K562 (cell line): Measurements from ENCODE around the gene AFG1L. TPM values are rescaled to one million over a fixed set of nuclear protein-coding genes. Genes with fewer than 3 reads are reported as not detected.

Experiments
- BHLHE40 ChIP-seq: IDR thresholded peaks from 2 replicates; pipeline ENCODE4 v1.6.1; 2011; ENCODE audit warnings: low read length, improper control_type of control experiment
- CAMTA2 ChIP-seq: fragments of 250-450 bp; sonication (Bioruptor Pico); conservative IDR thresholded peaks from 2 replicates; pipeline ENCODE4 v1.5.1; 2022
- COPS2 ChIP-seq: fragments of 450-650 bp; conservative IDR thresholded peaks from 2 replicates; pipeline ENCODE4 v1.6.1; 2016; ENCODE audit warnings: mild to moderate bottlenecking, moderate library complexity
- CTBP1 ChIP-seq: fragments of 450-650 bp; IDR thresholded peaks from 2 replicates; pipeline ENCODE4 v1.6.1; 2016; ENCODE audit warnings: borderline replicate concordance
- CTCFL ChIP-seq: IDR thresholded peaks from 2 replicates; pipeline ENCODE4 v1.6.1; 2011; ENCODE audit warnings: borderline replicate concordance, low read depth, mild to moderate bottlenecking, moderate library complexity, low read length; ENCODE audit not compliant: insufficient read depth, poor library complexity, severe bottlenecking
- FOS ChIP-seq: IDR thresholded peaks from 3 replicates; pipeline ENCODE4 v1.6.1; 2011; ENCODE audit not compliant: insufficient read length; ENCODE audit errors: extremely low read depth
- GATA2 ChIP-seq: sonication (generic); formaldehyde crosslinking; IDR thresholded peaks from 2 replicates; pipeline ENCODE4 v1.4.0; 2020; ENCODE audit warnings: mild to moderate bottlenecking, missing genetic modification reagents
- GATAD2A ChIP-seq: fragments of 450-650 bp; IDR thresholded peaks from 2 replicates; pipeline ENCODE4 v1.6.1; 2017
- HMGN3 ChIP-seq: IDR thresholded peaks from 2 replicates; pipeline ENCODE4 v1.6.1; 2011; ENCODE audit warnings: borderline replicate concordance, low read depth, mild to moderate bottlenecking, mixed read lengths, low read length; ENCODE audit not compliant: insufficient read length; ENCODE audit errors: extremely low read depth
- MED1 ChIP-seq: sonication (generic); formaldehyde crosslinking; IDR thresholded peaks from 2 replicates; pipeline ENCODE4 v1.8.1; 2023; ENCODE audit warnings: missing genetic modification reagents, borderline replicate concordance
- MYC ChIP-seq, 2 experiments: fragments of 250-450 bp in 1 of 2; sonication (Bioruptor Pico) in 1 of 2; IDR thresholded peaks; 2 replicates each; pipeline versions ENCODE4 v1.5.1 to v1.6.1; 2012 to 2021; ENCODE audit warnings: low read depth in 2 of 2, borderline replicate concordance in 1 of 2, improper control_type of control experiment in 1 of 2, low read length in 1 of 2, mild to moderate bottlenecking in 1 of 2, moderate library complexity in 1 of 2
- NKRF ChIP-seq: fragments of 450-650 bp; IDR thresholded peaks from 2 replicates; pipeline ENCODE4 v1.6.1; 2016; ENCODE audit warnings: borderline replicate concordance
- NR0B1 ChIP-seq: fragments of 450-650 bp; IDR thresholded peaks from one replicate; pipeline ENCODE4 v1.6.1; 2018; ENCODE audit warnings: mild to moderate bottlenecking, moderate library complexity; ENCODE audit not compliant: partially characterized antibody
- PHF8 ChIP-seq: fragments of 200-600 bp; sonication (generic); IDR thresholded peaks from 2 replicates; pipeline ENCODE4 v1.6.1; 2012; ENCODE audit warnings: mixed run types, mild to moderate bottlenecking, inconsistent platforms, low read length, moderate library complexity, borderline replicate concordance
- TAF1 ChIP-seq: IDR thresholded peaks from 2 replicates; pipeline ENCODE4 v1.6.1; 2011; ENCODE audit warnings: mild to moderate bottlenecking, low read length, moderate library complexity; ENCODE audit not compliant: insufficient read depth, control insufficient read depth, severe bottlenecking; ENCODE audit errors: extremely low read depth
- USF1 ChIP-seq: sonication (generic); formaldehyde crosslinking; IDR thresholded peaks from 2 replicates; pipeline ENCODE4 v1.9.0; 2022; ENCODE audit warnings: mild to moderate bottlenecking, missing genetic modification reagents
- ZNF134 ChIP-seq: fragments of 250-450 bp; sonication (Bioruptor Pico); conservative IDR thresholded peaks from 2 replicates; pipeline ENCODE4 v1.4.0; 2020
- ZNF584 ChIP-seq: fragments of 200-800 bp; sonication (Bioruptor generic); IDR thresholded peaks from 2 replicates; pipeline ENCODE4 v1.6.1; 2016; ENCODE audit warnings: low read depth, mild to moderate bottlenecking, missing genetic modification characterization, missing compliant biosample characterization
- ZNF668 ChIP-seq: fragments of 250-450 bp; sonication (Bioruptor Pico); IDR thresholded peaks from 2 replicates; pipeline ENCODE4 v1.8.0; 2022; ENCODE audit warnings: mild to moderate bottlenecking, inconsistent platforms
- ZNF707 ChIP-seq: fragments of 250-450 bp; sonication (Bioruptor Pico); conservative IDR thresholded peaks from 2 replicates; pipeline ENCODE4 v1.8.0; 2022; ENCODE audit warnings: inconsistent platforms, mild to moderate bottlenecking, moderate library complexity
- polyA plus RNA-seq, 8 experiments: library from polyadenylated mRNA; depleted of rRNA in 4 of 8; stranded (reverse) in 5 of 8; unstranded in 3 of 8; fragments of >200 nt; fragmentation: Nextera tagmentation in 2 of 8; fragmentation: Illumina TruSeq in 1 of 8; extraction: Ambion mirVana in 2 of 8; extraction: Trizol in 1 of 8; gene quantifications; 2 replicates each; pipeline versions ENCODE4 v1.2.1 to v1.2.3, GENCODE V29; 2011 to 2014; ENCODE audit warnings: inconsistent platforms in 1 of 8, missing spikeins in 1 of 8
- total RNA-seq, 7 experiments: library from RNA; depleted of rRNA in 6 of 7; stranded (reverse); fragments of >200 nt in 6 of 7; fragmentation: Illumina TruSeq in 2 of 7; extraction: Trizol in 2 of 7; gene quantifications; 2 replicates each; pipeline versions ENCODE4 v1.2.1 to v1.2.3, GENCODE V29; 2011 to 2021; ENCODE audit warnings: low replicate concordance in 1 of 7

The AFG1L gene
- total and polyA plus RNA-seq, 9 of the 15 experiments (the other 6 are each of a cell fraction or from before 2014, with no cell fraction given), result 2.2 to 15.5 (median 5.8) TPM

GRCh38 chr6:108557494-108558371, 262.9 kb downstream of the AFG1L start (continued):
- peak; percentile 56; the same call in 1 of the 2 replicates for TF ChIP-seq PHF8
- TF ChIP-seq FOS, result no peak
- TF ChIP-seq CAMTA2, result no peak
- peak; percentile 92 for TF ChIP-seq BHLHE40
- no peak for TF ChIP-seq NR0B1
- no peak for TF ChIP-seq GATA2
- no peak; the same call in 1 of the 2 replicates for TF ChIP-seq USF1 (CRISPR knock-in tag)
- peak; percentile 44; the same call in 1 of the 2 replicates for TF ChIP-seq CTBP1
- no peak for TF ChIP-seq ZNF134
- no peak for TF ChIP-seq COPS2
- TF ChIP-seq NKRF, result 0 out of 2 replicates have a peak, but pooled peaks have one; percentile 38
- TF ChIP-seq ZNF707 (CRISPR knock-in tag), result no peak
- no peak for TF ChIP-seq ZNF668 (CRISPR knock-in tag)
- no peak for TF ChIP-seq MED1 (CRISPR knock-in tag)
- peak; percentile 10 for TF ChIP-seq CTCFL
- TF ChIP-seq GATAD2A, result no peak
- no peak for TF ChIP-seq ZNF584 (CRISPR knock-in tag)
- TF ChIP-seq HMGN3, result peak; percentile 74
- peak; percentile 17 for TF ChIP-seq TAF1
- TF ChIP-seq MYC (IDR thresholded peaks at IDR 0.05; ENCODE audit: low read depth, low read length), result peak; percentile 92
- TF ChIP-seq MYC (CRISPR knock-in tag; IDR thresholded peaks at IDR 0.05; ENCODE audit: borderline replicate concordance, low read depth), result no peak
